Fibroblast of lung (primary cell): ENCODE data around the gene XPO6. TPM values are rescaled to one million over a fixed set of nuclear protein-coding genes. Genes with fewer than 3 reads are reported as not detected.

Source experiments
- DNase-seq, 2 donors: peaks; one replicate each; pipeline versions ENCODE4 v3.0.0 to v3.0.0-alpha.2; 2010; ENCODE audit warnings: low read depth in 2 of 2
- H2AFZ ChIP-seq: 2 replicates; pipeline ENCODE4 v1.5.1; 2012; ENCODE audit warnings: low read length, control low read depth, inconsistent platforms
- H3K27ac ChIP-seq: 2 replicates; pipeline ENCODE4 v1.5.1; 2011; ENCODE audit warnings: low read length, control low read depth; ENCODE audit not compliant: insufficient read depth
- H3K27me3 ChIP-seq: 2 replicates; pipeline ENCODE4 v1.5.1; 2011; ENCODE audit warnings: mild to moderate bottlenecking, low read length; ENCODE audit not compliant: control insufficient read depth, insufficient read depth
- H3K36me3 ChIP-seq: 2 replicates; pipeline ENCODE4 v1.5.1; 2011; ENCODE audit warnings: low read length; ENCODE audit not compliant: control insufficient read depth, insufficient read depth
- H3K4me1 ChIP-seq: 2 replicates; pipeline ENCODE4 v1.5.1; 2011; ENCODE audit warnings: low read length; ENCODE audit not compliant: control insufficient read depth, insufficient read depth; ENCODE audit errors: extremely low read depth
- H3K4me2 ChIP-seq: 2 replicates; pipeline ENCODE4 v1.5.1; 2011; ENCODE audit warnings: low read length, control low read depth; ENCODE audit not compliant: insufficient read depth; ENCODE audit errors: extremely low read depth
- H3K4me3 ChIP-seq, 4 experiments: fragments of 200-600 bp in 1 of 4; sonication (generic) in 1 of 4; replicated peaks in 1 of 4; 2 replicates each; pipeline ENCODE4 v1.5.1; 2011 to 2016; ENCODE audit warnings: low read length in 4 of 4, low read depth in 3 of 4, mild to moderate bottlenecking in 3 of 4, control low read depth in 2 of 4, inconsistent platforms in 1 of 4, mixed read lengths in 1 of 4; ENCODE audit not compliant: insufficient read depth in 1 of 4; ENCODE audit errors: control extremely low read depth in 1 of 4
- H3K79me2 ChIP-seq: 2 replicates; pipeline ENCODE4 v1.5.1; 2012; ENCODE audit warnings: mild to moderate bottlenecking, low read length, inconsistent platforms; ENCODE audit not compliant: control insufficient read depth, insufficient read depth
- H3K9ac ChIP-seq: 2 replicates; pipeline ENCODE4 v1.5.1; 2011; ENCODE audit warnings: mild to moderate bottlenecking, low read length, control low read depth; ENCODE audit not compliant: insufficient read depth
- H3K9me3 ChIP-seq: 2 replicates; pipeline ENCODE4 v1.5.1; 2012; ENCODE audit warnings: low read depth, low read length; ENCODE audit not compliant: control insufficient read depth, insufficient read depth
- H4K20me1 ChIP-seq: 2 replicates; pipeline ENCODE4 v1.5.1; 2011; ENCODE audit warnings: low read length; ENCODE audit not compliant: control insufficient read depth, insufficient read depth; ENCODE audit errors: extremely low read depth
- CTCF ChIP-seq, 2 donors: IDR thresholded peaks in 1 of 2; conservative IDR thresholded peaks in 1 of 2; 1 replicate in 1 of 2; 2 replicates in 1 of 2; pipeline ENCODE4 v1.5.1; 2011 to 2012; ENCODE audit warnings: low read length in 2 of 2, control low read depth in 1 of 2, inconsistent platforms in 1 of 2, low read depth in 1 of 2, mild to moderate bottlenecking in 1 of 2
- EZH2 ChIP-seq: IDR thresholded peaks from 2 replicates; pipeline ENCODE4 v1.5.1; 2012; ENCODE audit warnings: low read length, control low read depth, mild to moderate bottlenecking; ENCODE audit errors: missing control alignments
- polyA plus RNA-seq, 2 donors: library from polyadenylated mRNA; depleted of rRNA in 1 of 2; stranded (reverse) in 1 of 2; unstranded in 1 of 2; fragments of >200 nt; gene quantifications; 2 replicates each; pipeline ENCODE4 v1.2.1, GENCODE V29; 2011 to 2012; ENCODE audit warnings: missing spikeins in 1 of 2
- total RNA-seq: library from RNA; depleted of rRNA; stranded (reverse); fragments of >200 nt; gene quantifications from 2 replicates; pipeline ENCODE4 v1.2.1, GENCODE V29; 2014

XPO6 gene
- total and polyA plus RNA-seq, 2 donors (not counting 1 experiment from before 2014, with no cell fraction given): 134 to 185 TPM

- peaks cover 55% of the 10 kb centered on the region for H3K36me3 ChIP-seq
Measured at GRCh38 chr16:28104404-28104803, 107.4 kb downstream of the XPO6 start.

GRCh38 chr16:28103516-28104170 is 108.1 kb downstream of the XPO6 start:
- no peak overlapping the region for H3K4me2 ChIP-seq
- no peaks in the 10 kb centered on the region for H3K27me3 ChIP-seq
- no peak overlapping the region for H3K9ac ChIP-seq
- no peak for DNase-seq
- H3K9me3 ChIP-seq: no peaks in the 10 kb centered on the region
- no peak overlapping the region for H3K4me3 ChIP-seq
- no peaks in the 10 kb centered on the region for H3K4me1 ChIP-seq
- H3K79me2 ChIP-seq: peaks cover 3% of the 10 kb centered on the region
- H3K36me3 ChIP-seq: peaks cover 53% of the 10 kb centered on the region
- TF ChIP-seq CTCF (conservative IDR thresholded peaks at IDR 0.05 in 1 of 2, IDR thresholded peaks at IDR 0.05 in 1 of 2; ENCODE audit: low read depth in 1 of 2, low read length in 2 of 2) (no peak), EZH2 (no peak)
- H3K27ac ChIP-seq: no peak overlapping the region
- H2AFZ ChIP-seq: no peak overlapping the region
- no peaks in the 10 kb centered on the region for H4K20me1 ChIP-seq

More at GRCh38 chr16:28104404-28104803, 107.4 kb downstream of the XPO6 start:
- Histone ChIP-seq H3K27me3 (no peaks in the 10 kb centered on the region), H3K79me2 (peaks cover 7% of the 10 kb centered on the region), H3K4me1 (no peaks in the 10 kb centered on the region), H2AFZ (no peak overlapping the region), H3K27ac (no peak overlapping the region), H3K4me2 (no peak overlapping the region), H3K9ac (no peak overlapping the region), H3K9me3 (no peaks in the 10 kb centered on the region), H3K4me3 (no peak overlapping the region), H4K20me1 (no peaks in the 10 kb centered on the region)
- DNase-seq: no peak
- TF ChIP-seq EZH2 (no peak), CTCF (conservative IDR thresholded peaks at IDR 0.05 in 1 of 2, IDR thresholded peaks at IDR 0.05 in 1 of 2; ENCODE audit: low read depth in 1 of 2, low read length in 2 of 2) (no peak)

- Histone ChIP-seq H4K20me1 (no peaks in the 10 kb centered on the region), H3K27ac (no peak overlapping the region), H3K36me3 (peaks cover 48% of the 10 kb centered on the region), H3K79me2 (no peaks in the 10 kb centered on the region), H3K9me3 (no peaks in the 10 kb centered on the region), H3K9ac (no peak overlapping the region), H3K4me3 (no peak overlapping the region), H2AFZ (no peak overlapping the region), H3K4me1 (no peaks in the 10 kb centered on the region), H3K4me2 (no peak overlapping the region), H3K27me3 (no peaks in the 10 kb centered on the region)
- DNase-seq: no peak
- TF ChIP-seq EZH2: no peak
- no peak for TF ChIP-seq CTCF (conservative IDR thresholded peaks at IDR 0.05 in 1 of 2, IDR thresholded peaks at IDR 0.05 in 1 of 2; ENCODE audit: low read depth in 1 of 2, low read length in 2 of 2)
Measured at GRCh38 chr16:28101533-28101890, 110.3 kb downstream of the XPO6 start.
